GM18508 (cell line): ENCODE results near the gene ARHGAP24.
"Not testable (repeated sequence)": the region's sequence is repeated elsewhere in the genome, so short reads cannot be mapped to it uniquely, and the experiment has no call there.

Experiments used
- ATAC-seq: cut with Tn5 transposase; IDR thresholded peaks from one replicate; pipeline ENCODE4 v1.9.1; 2021; ENCODE audit warnings: moderate number of reproducible peaks; ENCODE audit not compliant: insufficient read depth, unreplicated experiment

The ARHGAP24 gene

GRCh38 chr4:85478576-85478975 lies 3.6 kb downstream of the ARHGAP24 start:
- ATAC-seq: no peak

DNA sequence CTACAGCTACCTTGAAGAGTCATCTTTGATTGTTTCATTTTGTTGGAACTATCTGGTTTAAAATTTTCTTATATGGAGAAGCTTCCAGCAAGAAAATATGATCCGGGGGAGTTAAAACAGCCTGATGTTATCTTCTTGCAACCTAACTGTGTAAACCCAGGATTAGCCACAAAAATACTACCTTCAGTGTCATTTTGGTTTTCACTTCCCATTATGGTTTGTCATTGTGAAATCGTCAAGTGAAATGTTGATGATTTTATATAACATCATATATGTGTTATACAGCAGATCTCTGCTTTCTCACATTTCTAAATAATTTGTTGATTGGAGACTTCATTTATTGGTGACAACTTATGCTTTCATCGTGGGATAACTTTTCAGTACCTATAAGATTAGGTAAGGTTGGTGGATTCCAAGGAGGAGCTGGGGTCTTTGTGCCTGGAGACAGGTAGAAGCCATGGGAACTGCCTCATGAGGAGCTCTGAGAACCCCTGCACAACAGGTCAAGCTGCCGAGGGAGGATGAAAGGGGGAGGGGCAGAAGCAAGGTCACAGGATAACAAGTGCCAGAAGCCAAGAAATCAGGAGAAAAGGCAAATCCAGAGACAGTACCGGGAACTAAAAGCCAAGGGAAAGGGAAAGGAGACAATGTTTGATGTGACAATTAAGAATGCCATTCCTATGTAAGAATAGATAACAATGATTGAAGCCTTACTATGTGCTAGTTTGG lies 7.2 kb downstream of the ARHGAP24 start:
- no peak for ATAC-seq

- no peak for ATAC-seq
These were observed 11.6 kb downstream of the ARHGAP24 start for GRCh38 chr4:85486425-85487086.

DNA sequence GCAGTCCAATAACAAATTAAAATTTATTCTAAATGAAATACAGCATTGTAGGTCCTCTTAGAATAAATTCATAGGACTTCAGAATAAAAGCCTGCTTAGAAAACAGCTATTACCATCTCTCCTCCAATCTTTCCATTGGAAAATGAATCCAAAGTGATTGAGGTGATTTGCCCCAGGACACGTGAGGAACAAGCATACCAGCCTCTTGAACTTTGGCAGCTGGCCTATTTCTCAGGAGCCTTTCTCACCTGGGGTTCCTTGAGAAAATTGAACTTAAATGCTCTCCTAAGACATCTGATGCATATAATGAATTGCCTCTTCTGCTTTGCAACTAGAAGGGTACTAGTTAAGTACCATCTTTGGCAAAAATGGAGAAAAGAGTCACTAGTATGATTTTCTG lies 13.5 kb downstream of the ARHGAP24 start:
- no peak for ATAC-seq

DNA sequence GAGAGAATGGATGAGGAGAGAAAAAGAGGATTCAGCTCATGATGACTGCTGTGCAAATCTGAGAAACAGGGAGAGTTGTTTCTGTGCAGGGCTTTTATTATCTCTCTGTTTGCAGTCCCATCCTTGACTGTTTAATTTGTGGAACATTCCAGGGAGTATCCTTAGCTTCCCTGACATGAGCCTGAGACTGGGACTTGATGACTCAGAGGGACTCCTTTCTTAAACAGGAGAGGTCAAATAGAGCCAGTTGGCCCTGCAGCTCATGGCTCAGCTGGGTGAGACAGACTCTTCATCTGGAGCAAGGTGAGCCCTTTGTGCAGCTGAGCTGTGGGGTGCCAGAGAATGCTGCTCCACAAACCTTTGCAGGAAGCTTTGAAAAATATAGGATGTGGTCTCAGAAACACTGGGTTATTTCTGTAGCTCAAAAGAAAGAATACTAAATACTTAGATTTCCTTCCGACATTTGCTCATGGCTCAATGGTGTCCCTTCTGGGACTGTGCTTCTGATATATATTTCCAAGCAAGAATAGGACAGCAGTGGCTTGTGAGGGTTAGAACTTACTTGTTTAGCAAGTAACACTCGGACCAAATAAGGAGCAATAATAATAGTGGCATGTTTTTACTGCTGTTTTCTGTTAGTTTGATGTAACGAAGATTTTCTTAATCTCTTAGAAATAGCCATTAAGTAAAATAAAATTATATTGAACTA lies 14.5 kb downstream of the ARHGAP24 start:
- no peak for ATAC-seq

DNA sequence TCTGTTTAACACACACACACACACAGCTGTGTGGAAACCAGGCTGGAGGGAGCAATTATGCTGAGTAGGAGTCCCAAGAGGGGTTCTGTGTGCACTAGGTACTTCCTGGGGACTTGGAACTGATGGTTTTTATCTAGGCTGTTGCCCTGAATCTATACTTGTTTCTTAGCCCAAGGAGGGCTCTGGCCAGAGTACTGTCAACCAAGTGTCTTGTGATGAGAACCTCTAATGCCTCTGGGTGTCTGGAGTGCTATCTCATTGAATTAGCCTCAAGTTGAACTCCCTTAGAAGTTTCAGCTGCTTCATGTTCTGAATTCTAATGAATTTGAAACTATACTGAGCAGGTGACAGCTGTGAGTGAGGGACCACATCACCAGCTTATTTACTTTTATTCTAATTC lies 16.6 kb downstream of the ARHGAP24 start:
- ATAC-seq: no peak

- no peak for ATAC-seq
These were observed 17.4 kb downstream of the ARHGAP24 start for GRCh38 chr4:85492336-85492735.

DNA sequence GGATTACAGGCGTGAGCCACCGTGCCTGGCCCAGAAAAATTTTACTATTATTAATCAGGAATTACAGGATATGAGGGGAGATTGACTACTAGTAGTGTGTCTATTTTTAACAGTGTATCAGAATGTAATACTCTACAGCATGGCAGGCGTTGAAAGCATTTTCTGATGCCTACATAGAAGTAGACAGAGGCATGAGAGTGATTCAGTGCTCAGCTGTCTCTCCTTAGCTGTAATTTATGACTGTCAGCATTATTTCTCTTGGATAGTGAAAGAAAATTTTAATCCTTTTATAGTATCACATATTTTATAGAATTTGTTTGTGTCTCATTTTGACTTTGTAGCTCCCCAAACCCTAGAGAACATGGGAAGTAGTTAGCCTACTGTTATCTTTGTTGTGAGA lies 20.7 kb downstream of the ARHGAP24 start:
- no peak for ATAC-seq

DNA sequence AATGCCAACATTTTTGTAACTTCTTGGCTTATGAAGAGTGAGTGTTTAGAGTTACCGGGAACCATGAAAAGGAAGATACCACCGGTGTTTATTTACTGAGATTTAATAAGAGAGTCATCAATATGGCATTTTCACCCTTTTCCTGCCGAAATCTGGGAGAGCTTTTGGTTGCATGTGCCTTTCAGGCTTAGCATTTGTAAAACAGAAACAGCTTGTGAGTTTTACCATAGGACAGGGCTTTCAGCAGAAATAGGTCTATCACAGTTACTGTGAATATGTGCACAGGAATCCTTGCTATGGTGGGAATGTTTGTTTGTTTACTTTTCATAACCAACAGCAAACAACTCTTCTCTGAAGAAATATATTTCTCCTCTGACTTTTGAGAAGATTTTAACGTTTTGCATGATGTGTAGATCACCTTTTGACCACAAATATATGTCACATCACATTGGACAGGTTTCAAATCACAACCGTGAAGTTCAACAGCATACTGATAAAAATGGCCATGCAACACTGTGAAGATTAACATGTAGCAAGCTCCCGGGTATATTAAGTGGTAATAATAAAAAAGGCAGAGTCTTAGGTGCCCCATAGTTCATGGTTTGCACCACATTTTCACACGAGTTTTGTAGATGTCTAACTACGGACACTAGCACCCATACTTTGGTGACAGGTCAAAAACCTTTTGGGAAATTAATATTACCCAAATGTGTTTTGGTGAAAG lies 21.3 kb downstream of the ARHGAP24 start:
- no peak for ATAC-seq

GRCh38 chr4:85496933-85497332 lies 22.0 kb downstream of the ARHGAP24 start:
- no peak for ATAC-seq

GRCh38 chr4:85498068-85498733 lies 23.3 kb downstream of the ARHGAP24 start:
- ATAC-seq: peak; percentile 94

DNA sequence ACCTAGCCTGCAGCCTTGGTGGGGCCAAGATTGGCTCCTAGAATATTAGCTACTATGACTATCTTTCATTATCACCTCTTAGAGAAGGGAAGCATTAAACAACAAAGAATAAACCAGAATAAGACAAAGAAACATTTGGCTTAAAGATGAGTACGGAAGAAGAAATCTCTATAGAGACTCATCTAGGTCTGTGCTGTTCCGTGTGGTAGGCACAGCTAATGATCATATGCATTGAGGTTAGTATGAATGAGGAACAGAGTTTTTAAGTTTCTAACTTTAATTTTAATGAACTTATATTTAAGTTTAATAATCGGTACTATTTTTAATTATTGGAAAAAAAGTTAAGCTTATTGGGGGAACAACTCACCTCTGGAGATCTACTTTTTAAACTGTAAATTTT lies 24.6 kb downstream of the ARHGAP24 start:
- ATAC-seq: no peak

DNA sequence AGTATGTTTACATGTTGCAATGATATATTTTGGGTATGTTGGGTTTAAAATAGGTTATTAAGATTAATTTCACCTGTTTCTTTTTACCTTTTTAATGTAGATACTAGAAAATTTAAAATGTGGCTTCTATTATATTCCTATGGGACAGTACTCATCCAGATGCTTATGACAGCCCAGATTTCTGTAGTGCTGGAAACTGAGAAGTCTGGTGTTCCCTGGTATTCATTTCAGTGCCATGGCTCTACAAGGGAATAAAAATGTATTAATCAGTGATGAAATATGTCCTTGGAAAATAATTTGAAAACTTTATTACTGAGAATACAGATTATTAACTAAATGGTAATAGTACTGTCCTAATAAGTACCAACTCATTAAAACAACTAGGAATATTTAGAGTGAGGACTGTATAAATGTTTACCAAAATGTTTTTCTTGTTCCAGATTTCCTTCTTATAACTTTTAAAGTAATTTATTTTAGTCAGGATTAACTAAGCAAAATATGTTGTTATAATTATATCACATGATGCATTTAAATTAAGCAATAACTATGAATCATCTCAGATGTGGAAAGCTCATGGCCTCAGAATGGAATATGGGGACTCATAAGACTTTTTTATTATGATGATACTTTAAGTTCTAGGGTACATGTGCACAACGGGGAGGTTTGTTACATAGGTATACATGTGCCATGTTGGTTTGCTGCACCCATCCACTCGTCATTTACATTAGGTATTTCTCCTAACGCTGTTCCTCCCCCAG lies 25.3 kb downstream of the ARHGAP24 start:
- no peak for ATAC-seq

- ATAC-seq: not testable (repeated sequence)
These were observed 26.2 kb downstream of the ARHGAP24 start for GRCh38 chr4:85501145-85501544.

GRCh38 chr4:85508654-85509053 lies 33.7 kb downstream of the ARHGAP24 start:
- ATAC-seq: no peak

DNA sequence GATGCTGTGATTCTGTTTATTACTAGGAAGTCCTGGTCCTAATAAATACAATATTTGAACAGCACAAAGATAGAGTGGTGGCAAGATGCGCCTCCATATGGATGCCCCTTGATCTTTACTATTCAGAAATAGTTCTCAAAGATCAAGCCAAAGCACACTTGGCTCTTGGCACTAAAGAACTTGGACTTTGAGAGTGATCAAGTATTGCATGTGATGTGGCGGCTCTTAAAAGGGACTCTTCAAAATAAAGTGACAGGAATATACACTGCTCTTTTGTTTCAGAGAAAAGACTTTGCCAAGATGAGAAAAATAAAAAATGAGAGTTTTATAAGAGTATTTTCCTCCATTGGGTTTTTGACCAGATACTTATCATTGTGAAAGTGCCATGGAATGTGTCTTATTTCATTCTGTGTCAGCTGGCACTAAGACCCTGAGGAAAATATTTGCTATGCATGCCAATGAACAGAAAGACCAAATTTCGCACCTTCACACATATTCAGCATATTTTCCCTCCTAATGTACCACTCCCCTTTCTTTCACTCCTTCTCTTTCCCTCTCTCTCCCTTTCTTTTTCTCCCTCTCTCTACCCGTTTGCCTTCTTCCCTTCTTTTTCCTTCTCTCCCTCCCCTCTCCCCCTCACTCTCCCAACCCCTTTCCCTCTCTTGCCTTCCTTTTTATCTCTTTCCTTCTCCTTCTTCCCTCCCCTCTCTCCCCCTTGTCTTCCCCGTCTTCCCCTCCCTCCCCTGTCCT lies 35.1 kb downstream of the ARHGAP24 start:
- ATAC-seq: no peak

GRCh38 chr4:85510632-85510984 lies 35.7 kb downstream of the ARHGAP24 start:
- no peak for ATAC-seq

DNA sequence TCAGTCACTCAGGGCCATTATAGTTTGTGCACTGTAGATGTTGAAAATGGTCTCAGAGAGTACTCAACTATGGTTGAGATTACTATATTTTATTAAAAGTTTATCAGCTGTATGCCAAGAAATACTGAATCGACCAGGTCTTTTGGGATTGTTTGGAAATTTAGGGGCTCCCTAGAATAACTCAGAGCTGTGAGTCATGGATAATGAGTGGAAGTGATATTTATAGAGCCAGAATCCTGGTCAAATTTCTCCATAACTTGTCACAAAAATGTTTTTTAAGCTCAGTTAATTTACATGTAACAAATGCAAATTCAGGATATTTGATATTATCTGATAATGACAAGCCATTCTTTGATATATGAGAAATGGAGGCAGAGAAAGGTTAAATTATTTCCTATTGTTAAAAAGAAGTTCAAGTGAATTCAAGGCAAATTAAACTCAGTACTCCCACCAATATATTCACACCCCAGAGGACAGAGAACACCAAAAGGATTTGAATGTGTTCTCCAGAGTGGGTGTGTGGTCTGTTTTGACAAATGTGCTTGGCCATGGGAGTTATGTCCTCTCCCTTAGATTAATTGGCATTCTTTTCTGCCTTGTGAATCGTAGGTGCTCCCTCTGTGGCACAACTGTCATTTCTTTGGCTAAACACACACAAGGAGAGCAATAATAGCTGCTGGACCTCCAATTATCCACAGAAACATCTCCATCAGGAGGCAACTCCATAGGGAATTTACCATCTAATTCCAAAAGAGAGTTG lies 37.7 kb downstream of the ARHGAP24 start:
- ATAC-seq: no peak
